ENCODE results near the gene TRPV3.

The TRPV3 gene

DNA sequence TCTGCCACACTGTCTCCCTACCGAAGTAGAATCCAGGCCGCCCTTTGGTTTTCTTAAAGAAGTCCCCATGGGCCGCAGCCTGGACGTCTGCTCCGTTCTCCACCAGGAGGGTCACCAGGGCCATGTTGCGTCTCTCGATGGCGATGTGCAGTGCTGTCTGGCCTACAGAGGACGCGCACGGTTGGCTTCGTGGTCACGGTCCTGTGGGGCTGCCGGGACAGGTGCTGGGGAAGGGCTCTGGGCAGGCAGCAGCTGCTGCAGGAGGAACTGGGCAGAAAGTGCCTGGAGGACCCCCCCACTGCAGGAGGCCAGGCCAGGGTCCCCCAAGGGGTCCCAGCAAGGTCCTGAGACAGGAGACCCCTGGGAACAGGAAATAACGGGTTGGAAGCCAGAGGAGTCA, 32.6 kb upstream of the TRPV3 start:
- DNase-seq (ENCODE audit: low spot score): no peak
- peak overlapping the region; percentile 66 for H2BK5ac ChIP-seq (ENCODE audit: low read length)
- no peak overlapping the region for H4K91ac ChIP-seq (ENCODE audit: low read depth, low read length, poor library complexity)
- no peak overlapping the region for H3K4ac ChIP-seq (ENCODE audit: low read length)
- H2BK12ac ChIP-seq (ENCODE audit: low read length): no peak overlapping the region
- no peak overlapping the region for H2BK120ac ChIP-seq (ENCODE audit: low read depth, low read length)
- H3K23ac ChIP-seq (ENCODE audit: low read depth, low read length, poor library complexity): peak overlapping the region; percentile 55
- H2AFZ ChIP-seq (ENCODE audit: low read length): no peak overlapping the region
- no peaks in the 10 kb centered on the region for H3K27me3 ChIP-seq (ENCODE audit: control insufficient read depth in 3 of 3, insufficient read depth in 3 of 3, low read depth in 1 of 3, low read length in 3 of 3)
- no peak overlapping the region for H3K18ac ChIP-seq (ENCODE audit: low read length)
- H3K36me3 ChIP-seq (replicated peaks in 1 of 2; ENCODE audit: control insufficient read depth in 2 of 2, insufficient read depth in 2 of 2, low read length in 2 of 2): peaks cover 9 to 59% of the 10 kb centered on the region in 2 donors
- no peak overlapping the region for H3K14ac ChIP-seq (ENCODE audit: low read length)
- H4K8ac ChIP-seq (ENCODE audit: low read depth, low read length): no peak overlapping the region
- H3K4me1 ChIP-seq (ENCODE audit: control insufficient read depth in 2 of 2, insufficient read depth in 1 of 2, low read depth in 1 of 2, low read length in 2 of 2): no peaks in the 10 kb centered on the region
- H3K79me1 ChIP-seq (ENCODE audit: low read depth, low read length): no peaks in the 10 kb centered on the region
- H2AK5ac ChIP-seq (ENCODE audit: low read depth, low read length): no peak overlapping the region
- WGBS, 2 donors (ENCODE audit: extremely low coverage in 2 of 2, insufficient read length in 2 of 2, insufficient replicate concordance in 1 of 2): no CpG with 5 or more reads among the region's 15 CpGs
- H3K4me3 ChIP-seq (ENCODE audit: low read length in 2 of 2): peak overlapping the region in 1 of 2 donors; percentile 25
- no peak overlapping the region for H3K4me2 ChIP-seq (ENCODE audit: insufficient read depth, low read length, poor library complexity, severe bottlenecking)
- no peaks in the 10 kb centered on the region for H3K9me3 ChIP-seq (replicated peaks in 1 of 2; ENCODE audit: control insufficient read depth in 2 of 2, insufficient read depth in 1 of 2, low read depth in 1 of 2, low read length in 2 of 2)
- H3K9ac ChIP-seq (ENCODE audit: low read depth, low read length, poor library complexity): no peak overlapping the region
- H2BK15ac ChIP-seq (ENCODE audit: low read length): no peak overlapping the region
- H3K27ac ChIP-seq (replicated peaks; ENCODE audit: low read length): no peak overlapping the region

DNA sequence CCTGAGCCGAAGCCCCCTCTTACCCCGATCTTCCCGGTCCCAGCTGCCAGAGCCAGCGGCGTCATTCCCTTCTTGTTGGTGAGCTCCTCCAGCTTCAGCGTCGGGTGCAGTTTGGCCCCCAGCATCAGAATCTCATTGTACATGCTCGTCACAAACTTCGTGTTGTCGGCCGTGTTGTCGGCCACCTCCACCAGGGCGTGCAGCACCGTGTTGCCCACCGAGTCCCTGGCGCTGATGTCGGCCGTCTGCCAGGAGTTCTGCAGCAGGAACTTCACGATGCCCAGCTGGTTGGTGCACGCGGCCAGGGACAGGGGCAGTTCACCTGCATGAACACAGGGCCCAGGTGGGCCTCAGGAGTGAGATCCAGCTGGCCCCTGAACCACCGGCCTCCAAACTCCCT, 32.2 kb upstream of the TRPV3 start:
- no peaks in the 10 kb centered on the region for H3K4me1 ChIP-seq (ENCODE audit: control insufficient read depth in 2 of 2, insufficient read depth in 1 of 2, low read depth in 1 of 2, low read length in 2 of 2)
- no CpG with 5 or more reads among the region's 22 CpGs for WGBS, 2 donors (ENCODE audit: extremely low coverage in 2 of 2, insufficient read length in 2 of 2, insufficient replicate concordance in 1 of 2)
- H3K23ac ChIP-seq (ENCODE audit: low read depth, low read length, poor library complexity): peak overlapping the region; percentile 17
- no peak overlapping the region for H2AK5ac ChIP-seq (ENCODE audit: low read depth, low read length)
- H3K9ac ChIP-seq (ENCODE audit: low read depth, low read length, poor library complexity): peak overlapping the region; percentile 44
- peak overlapping the region; percentile 53 for H2BK5ac ChIP-seq (ENCODE audit: low read length)
- H2BK15ac ChIP-seq (ENCODE audit: low read length): no peak overlapping the region
- no peak overlapping the region for H2BK12ac ChIP-seq (ENCODE audit: low read length)
- no peak overlapping the region for H2BK120ac ChIP-seq (ENCODE audit: low read depth, low read length)
- H3K14ac ChIP-seq (ENCODE audit: low read length): no peak overlapping the region
- H3K18ac ChIP-seq (ENCODE audit: low read length): no peak overlapping the region
- no peak overlapping the region for H3K27ac ChIP-seq (replicated peaks; ENCODE audit: low read length)
- H3K36me3 ChIP-seq (replicated peaks in 1 of 2; ENCODE audit: control insufficient read depth in 2 of 2, insufficient read depth in 2 of 2, low read length in 2 of 2): peaks cover 9 to 60% of the 10 kb centered on the region in 2 donors
- no peak overlapping the region for H4K91ac ChIP-seq (ENCODE audit: low read depth, low read length, poor library complexity)
- H3K79me1 ChIP-seq (ENCODE audit: low read depth, low read length): no peaks in the 10 kb centered on the region
- no peak overlapping the region for H3K4me3 ChIP-seq (ENCODE audit: low read length in 2 of 2)
- H3K4me2 ChIP-seq (ENCODE audit: insufficient read depth, low read length, poor library complexity, severe bottlenecking): no peak overlapping the region
- no peaks in the 10 kb centered on the region for H3K27me3 ChIP-seq (ENCODE audit: control insufficient read depth in 3 of 3, insufficient read depth in 3 of 3, low read depth in 1 of 3, low read length in 3 of 3)
- H3K4ac ChIP-seq (ENCODE audit: low read length): no peak overlapping the region
- no peak overlapping the region for H2AFZ ChIP-seq (ENCODE audit: low read length)
- H4K8ac ChIP-seq (ENCODE audit: low read depth, low read length): no peak overlapping the region
- no peak for DNase-seq (ENCODE audit: low spot score)
- H3K9me3 ChIP-seq (replicated peaks in 1 of 2; ENCODE audit: control insufficient read depth in 2 of 2, insufficient read depth in 1 of 2, low read depth in 1 of 2, low read length in 2 of 2): no peaks in the 10 kb centered on the region

DNA sequence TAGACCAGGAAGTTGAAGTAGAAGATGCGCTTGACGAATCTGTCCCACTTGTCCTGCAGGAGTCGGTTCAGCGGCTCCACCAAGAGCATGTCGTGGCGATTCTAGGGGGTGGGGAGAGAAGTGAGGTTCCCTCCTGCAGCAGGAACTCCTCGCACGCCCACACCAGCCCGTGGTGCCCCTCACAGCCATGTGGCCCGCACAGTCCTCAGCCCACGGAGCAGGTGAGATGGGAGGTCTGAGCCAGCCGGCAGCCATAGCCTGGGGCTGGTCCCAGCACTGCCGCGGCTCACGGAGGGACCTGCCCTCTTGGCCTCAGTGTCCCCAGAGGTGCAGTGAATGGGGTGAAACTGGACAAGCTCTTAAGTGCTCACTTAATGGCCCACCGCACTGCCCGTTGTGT, 28.2 kb upstream of the TRPV3 start:
- no peak overlapping the region for H2BK120ac ChIP-seq (ENCODE audit: low read depth, low read length)
- no peak overlapping the region for H3K14ac ChIP-seq (ENCODE audit: low read length)
- no peak overlapping the region for H3K27ac ChIP-seq (replicated peaks; ENCODE audit: low read length)
- no peaks in the 10 kb centered on the region for H3K4me1 ChIP-seq (ENCODE audit: control insufficient read depth in 2 of 2, insufficient read depth in 1 of 2, low read depth in 1 of 2, low read length in 2 of 2)
- H3K27me3 ChIP-seq (ENCODE audit: control insufficient read depth in 3 of 3, insufficient read depth in 3 of 3, low read depth in 1 of 3, low read length in 3 of 3): no peaks in the 10 kb centered on the region
- no peak overlapping the region for H2AK5ac ChIP-seq (ENCODE audit: low read depth, low read length)
- no peak overlapping the region for H3K4me2 ChIP-seq (ENCODE audit: insufficient read depth, low read length, poor library complexity, severe bottlenecking)
- no peak for DNase-seq (ENCODE audit: low spot score)
- no peak overlapping the region for H3K4me3 ChIP-seq (ENCODE audit: low read length in 2 of 2)
- H3K23ac ChIP-seq (ENCODE audit: low read depth, low read length, poor library complexity): peak overlapping the region; percentile 25
- WGBS, 2 donors (ENCODE audit: extremely low coverage in 2 of 2, insufficient read length in 2 of 2, insufficient replicate concordance in 1 of 2): no CpG with 5 or more reads among the region's 17 CpGs
- no peak overlapping the region for H3K9ac ChIP-seq (ENCODE audit: low read depth, low read length, poor library complexity)
- H2BK5ac ChIP-seq (ENCODE audit: low read length): no peak overlapping the region
- H3K4ac ChIP-seq (ENCODE audit: low read length): no peak overlapping the region
- no peaks in the 10 kb centered on the region for H3K79me1 ChIP-seq (ENCODE audit: low read depth, low read length)
- H4K91ac ChIP-seq (ENCODE audit: low read depth, low read length, poor library complexity): no peak overlapping the region
- H3K9me3 ChIP-seq (replicated peaks in 1 of 2; ENCODE audit: control insufficient read depth in 2 of 2, insufficient read depth in 1 of 2, low read depth in 1 of 2, low read length in 2 of 2): no peaks in the 10 kb centered on the region
- no peak overlapping the region for H2AFZ ChIP-seq (ENCODE audit: low read length)
- H2BK12ac ChIP-seq (ENCODE audit: low read length): no peak overlapping the region
- no peak overlapping the region for H2BK15ac ChIP-seq (ENCODE audit: low read length)
- peaks cover 14 to 63% of the 10 kb centered on the region in 2 donors for H3K36me3 ChIP-seq (replicated peaks in 1 of 2; ENCODE audit: control insufficient read depth in 2 of 2, insufficient read depth in 2 of 2, low read length in 2 of 2)
- no peak overlapping the region for H4K8ac ChIP-seq (ENCODE audit: low read depth, low read length)
- no peak overlapping the region for H3K18ac ChIP-seq (ENCODE audit: low read length)

DNA sequence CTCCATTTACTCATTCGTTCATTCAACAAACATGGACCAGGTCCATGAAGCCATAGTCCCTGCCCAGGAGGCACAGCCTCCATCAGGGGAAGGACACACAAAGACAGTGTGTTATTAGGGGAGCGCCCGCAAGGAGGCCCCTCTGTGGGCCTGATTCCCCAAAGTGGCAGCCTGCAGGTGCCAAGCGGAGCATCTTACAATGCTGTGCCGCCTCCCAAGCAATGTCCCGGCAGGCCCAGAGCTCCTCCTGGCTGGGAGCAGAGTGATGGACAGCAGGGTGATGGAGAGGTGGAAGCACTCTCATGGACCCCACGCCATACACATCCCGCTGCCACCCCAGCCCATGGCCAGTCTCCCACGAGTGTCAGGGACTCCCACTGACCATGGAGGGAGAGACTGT, 25.8 kb upstream of the TRPV3 start:
- peaks cover 10 to 56% of the 10 kb centered on the region in 2 donors for H3K36me3 ChIP-seq (replicated peaks in 1 of 2; ENCODE audit: control insufficient read depth in 2 of 2, insufficient read depth in 2 of 2, low read length in 2 of 2)
- H3K9ac ChIP-seq (ENCODE audit: low read depth, low read length, poor library complexity): peak overlapping the region; percentile 67
- H4K8ac ChIP-seq (ENCODE audit: low read depth, low read length): no peak overlapping the region
- H2AK5ac ChIP-seq (ENCODE audit: low read depth, low read length): no peak overlapping the region
- H3K4me1 ChIP-seq (ENCODE audit: control insufficient read depth in 2 of 2, insufficient read depth in 1 of 2, low read depth in 1 of 2, low read length in 2 of 2): no peaks in the 10 kb centered on the region
- no peak overlapping the region for H3K4ac ChIP-seq (ENCODE audit: low read length)
- no peak overlapping the region for H3K23ac ChIP-seq (ENCODE audit: low read depth, low read length, poor library complexity)
- no peak for DNase-seq (ENCODE audit: low spot score)
- H2AFZ ChIP-seq (ENCODE audit: low read length): no peak overlapping the region
- H3K14ac ChIP-seq (ENCODE audit: low read length): no peak overlapping the region
- no peak overlapping the region for H2BK15ac ChIP-seq (ENCODE audit: low read length)
- no peaks in the 10 kb centered on the region for H3K79me1 ChIP-seq (ENCODE audit: low read depth, low read length)
- H3K9me3 ChIP-seq (replicated peaks in 1 of 2; ENCODE audit: control insufficient read depth in 2 of 2, insufficient read depth in 1 of 2, low read depth in 1 of 2, low read length in 2 of 2): no peaks in the 10 kb centered on the region
- WGBS, 2 donors (ENCODE audit: extremely low coverage in 2 of 2, insufficient read length in 2 of 2, insufficient replicate concordance in 1 of 2): no CpG with 5 or more reads among the region's 9 CpGs
- no peak overlapping the region for H2BK12ac ChIP-seq (ENCODE audit: low read length)
- no peak overlapping the region for H3K18ac ChIP-seq (ENCODE audit: low read length)
- H2BK5ac ChIP-seq (ENCODE audit: low read length): no peak overlapping the region
- H4K91ac ChIP-seq (ENCODE audit: low read depth, low read length, poor library complexity): no peak overlapping the region
- H3K27ac ChIP-seq (replicated peaks; ENCODE audit: low read length): no peak overlapping the region
- H3K4me3 ChIP-seq (ENCODE audit: low read length in 2 of 2): no peak overlapping the region
- H3K4me2 ChIP-seq (ENCODE audit: insufficient read depth, low read length, poor library complexity, severe bottlenecking): no peak overlapping the region
- no peak overlapping the region for H2BK120ac ChIP-seq (ENCODE audit: low read depth, low read length)
- no peaks in the 10 kb centered on the region for H3K27me3 ChIP-seq (ENCODE audit: control insufficient read depth in 3 of 3, insufficient read depth in 3 of 3, low read depth in 1 of 3, low read length in 3 of 3)

Data from neuronal stem cell (in vitro differentiated cells).